IPS-18a (cell line): Measurements from ENCODE around the gene PRCD.
"Not testable (repeated sequence)": the region's sequence is repeated elsewhere in the genome, so short reads cannot be mapped to it uniquely, and the experiment has no call there.

Source experiments
- H3K27ac ChIP-seq: one replicate; pipeline ENCODE4 v1.5.1; 2013; ENCODE audit warnings: low read length
- H3K27me3 ChIP-seq: one replicate; pipeline ENCODE4 v1.6.1; 2013; ENCODE audit warnings: mild to moderate bottlenecking, low read length; ENCODE audit not compliant: control insufficient read depth, insufficient read depth
- H3K36me3 ChIP-seq: one replicate; pipeline ENCODE4 v1.6.1; 2013; ENCODE audit warnings: low read depth, low read length; ENCODE audit not compliant: control insufficient read depth
- H3K4me1 ChIP-seq: one replicate; pipeline ENCODE4 v1.6.1; 2013; ENCODE audit warnings: low read depth, low read length; ENCODE audit not compliant: control insufficient read depth
- H3K4me3 ChIP-seq: one replicate; pipeline ENCODE4 v1.5.1; 2013; ENCODE audit warnings: low read length
- H3K9ac ChIP-seq: one replicate; pipeline ENCODE4 v1.6.1; 2013; ENCODE audit warnings: mild to moderate bottlenecking, low read length, moderate library complexity
- H3K9me3 ChIP-seq: one replicate; pipeline ENCODE4 v1.6.1; 2013; ENCODE audit warnings: low read depth, low read length; ENCODE audit not compliant: control insufficient read depth

The PRCD gene

GRCh38 chr17:76564991-76565727 is 25.3 kb downstream of the PRCD start:
- Histone ChIP-seq H3K36me3 (peaks cover 51% of the 10 kb centered on the region), H3K4me1 (peaks cover 10% of the 10 kb centered on the region)
- not testable (repeated sequence) for H3K4me3 ChIP-seq, H3K27ac ChIP-seq, H3K9ac ChIP-seq, H3K9me3 ChIP-seq, H3K27me3 ChIP-seq

GRCh38 chr17:76565728-76566612 is 26.1 kb downstream of the PRCD start:
- Histone ChIP-seq H3K27ac (no peak overlapping the region), H3K4me3 (no peak overlapping the region), H3K9ac (no peak overlapping the region)

GRCh38 chr17:76566613-76566943 is 26.7 kb downstream of the PRCD start:
- H3K27ac ChIP-seq, result no peak overlapping the region
- H3K9me3 ChIP-seq, result no peaks in the 10 kb centered on the region
- peaks cover 37% of the 10 kb centered on the region for H3K36me3 ChIP-seq
- H3K4me1 ChIP-seq, result peaks cover 10% of the 10 kb centered on the region
- H3K9ac ChIP-seq, result no peak overlapping the region
- H3K4me3 ChIP-seq, result no peak overlapping the region
- no peaks in the 10 kb centered on the region for H3K27me3 ChIP-seq

More at GRCh38 chr17:76565728-76566612, 26.1 kb downstream of the PRCD start:
- no peaks in the 10 kb centered on the region for H3K9me3 ChIP-seq
- peaks cover 44% of the 10 kb centered on the region for H3K36me3 ChIP-seq
- H3K27me3 ChIP-seq, result no peaks in the 10 kb centered on the region
- peaks cover 10% of the 10 kb centered on the region for H3K4me1 ChIP-seq

GRCh38 chr17:76566988-76567431 is 27.2 kb downstream of the PRCD start:
- Histone ChIP-seq H3K9me3 (no peaks in the 10 kb centered on the region), H3K9ac (no peak overlapping the region), H3K27me3 (no peaks in the 10 kb centered on the region), H3K27ac (no peak overlapping the region), H3K36me3 (peaks cover 33% of the 10 kb centered on the region), H3K4me3 (no peak overlapping the region), H3K4me1 (peaks cover 10% of the 10 kb centered on the region)

GRCh38 chr17:76567634-76568432 is 28.0 kb downstream of the PRCD start:
- peaks cover 10% of the 10 kb centered on the region for H3K4me1 ChIP-seq
- no peaks in the 10 kb centered on the region for H3K27me3 ChIP-seq
- no peak overlapping the region for H3K9ac ChIP-seq
- H3K4me3 ChIP-seq, result no peak overlapping the region
- H3K36me3 ChIP-seq, result peaks cover 28% of the 10 kb centered on the region
- no peak overlapping the region for H3K27ac ChIP-seq
- no peaks in the 10 kb centered on the region for H3K9me3 ChIP-seq

GRCh38 chr17:76568811-76569221 is 29.0 kb downstream of the PRCD start:
- Histone ChIP-seq H3K4me1 (peaks cover 10% of the 10 kb centered on the region), H3K27ac (no peak overlapping the region), H3K27me3 (no peaks in the 10 kb centered on the region), H3K4me3 (no peak overlapping the region), H3K9me3 (no peaks in the 10 kb centered on the region), H3K9ac (no peak overlapping the region), H3K36me3 (peaks cover 22% of the 10 kb centered on the region)

- H3K27ac ChIP-seq, result no peak overlapping the region
- peaks cover 19% of the 10 kb centered on the region for H3K36me3 ChIP-seq
- no peak overlapping the region for H3K9ac ChIP-seq
- H3K27me3 ChIP-seq, result no peaks in the 10 kb centered on the region
- no peak overlapping the region for H3K4me3 ChIP-seq
- peaks cover 10% of the 10 kb centered on the region for H3K4me1 ChIP-seq
- H3K9me3 ChIP-seq, result no peaks in the 10 kb centered on the region
Measured at GRCh38 chr17:76569607-76570279, 29.9 kb downstream of the PRCD start.

GRCh38 chr17:76570457-76570856 is 30.6 kb downstream of the PRCD start:
- H3K4me3 ChIP-seq, result no peak overlapping the region
- no peak overlapping the region for H3K9ac ChIP-seq
- peaks cover 12% of the 10 kb centered on the region for H3K36me3 ChIP-seq
- peaks cover 10% of the 10 kb centered on the region for H3K4me1 ChIP-seq
- no peaks in the 10 kb centered on the region for H3K27me3 ChIP-seq
- no peaks in the 10 kb centered on the region for H3K9me3 ChIP-seq
- no peak overlapping the region for H3K27ac ChIP-seq

- Histone ChIP-seq H3K27me3 (no peaks in the 10 kb centered on the region), H3K9ac (no peak overlapping the region), H3K36me3 (peaks cover 6% of the 10 kb centered on the region), H3K4me3 (no peak overlapping the region), H3K4me1 (peaks cover 10% of the 10 kb centered on the region), H3K9me3 (no peaks in the 10 kb centered on the region), H3K27ac (no peak overlapping the region)
Measured at GRCh38 chr17:76570877-76571471, 31.1 kb downstream of the PRCD start.

- Histone ChIP-seq H3K36me3 (no peaks in the 10 kb centered on the region), H3K27ac (no peak overlapping the region), H3K4me3 (no peak overlapping the region), H3K9me3 (no peaks in the 10 kb centered on the region), H3K4me1 (peaks cover 10% of the 10 kb centered on the region), H3K9ac (no peak overlapping the region), H3K27me3 (no peaks in the 10 kb centered on the region)
Measured at GRCh38 chr17:76572201-76572910, 32.5 kb downstream of the PRCD start.
